NCI-H2029 treated with DMSO at 0.1 percent for 48 hours (cell line): ENCODE results near the gene RPS19BP1.

ENCODE experiments used
- DNase-seq: peaks from one replicate; lab custom pipeline; 2025; lab: John Stamatoyannopoulos, UW

Gene RPS19BP1, protein sequence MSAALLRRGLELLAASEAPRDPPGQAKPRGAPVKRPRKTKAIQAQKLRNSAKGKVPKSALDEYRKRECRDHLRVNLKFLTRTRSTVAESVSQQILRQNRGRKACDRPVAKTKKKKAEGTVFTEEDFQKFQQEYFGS

GRCh38 chr22:39532215-39533073 is at the start of gene RPS19BP1:
RPS19BP1 (minus strand) TSS chr22:39532748; CDS start chr22:39532738, 10 bp downstream.
- DNase-seq, result peak; percentile 98

DNA sequence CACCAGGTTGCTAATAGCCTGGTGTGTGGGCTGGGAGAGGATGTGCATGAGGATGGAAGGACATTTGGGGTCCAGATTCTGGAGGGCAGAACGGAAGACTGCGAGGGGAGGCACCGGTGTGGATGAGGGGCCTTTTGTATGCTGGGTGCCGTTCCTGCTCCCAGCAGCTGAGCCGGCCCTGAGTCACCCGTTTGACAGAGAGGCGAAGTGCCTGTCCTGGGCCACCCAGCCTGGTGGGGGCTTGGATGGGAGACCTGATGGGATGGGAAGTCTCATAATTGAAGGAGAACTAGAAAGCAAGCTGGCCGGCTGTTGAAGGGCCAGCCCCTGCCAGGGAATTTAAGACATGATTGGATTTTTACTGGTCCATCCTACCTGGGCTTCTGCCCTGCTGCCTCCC is 48.8 kb upstream of the RPS19BP1 start:
- no peak for DNase-seq

- DNase-seq, result no peak
These were observed 48.2 kb upstream of the RPS19BP1 start for GRCh38 chr22:39580795-39581194.

- no peak for DNase-seq
These were observed 47.5 kb upstream of the RPS19BP1 start for GRCh38 chr22:39580006-39580441.

GRCh38 chr22:39577900-39578299 is 45.4 kb upstream of the RPS19BP1 start:
- DNase-seq, result no peak

DNA sequence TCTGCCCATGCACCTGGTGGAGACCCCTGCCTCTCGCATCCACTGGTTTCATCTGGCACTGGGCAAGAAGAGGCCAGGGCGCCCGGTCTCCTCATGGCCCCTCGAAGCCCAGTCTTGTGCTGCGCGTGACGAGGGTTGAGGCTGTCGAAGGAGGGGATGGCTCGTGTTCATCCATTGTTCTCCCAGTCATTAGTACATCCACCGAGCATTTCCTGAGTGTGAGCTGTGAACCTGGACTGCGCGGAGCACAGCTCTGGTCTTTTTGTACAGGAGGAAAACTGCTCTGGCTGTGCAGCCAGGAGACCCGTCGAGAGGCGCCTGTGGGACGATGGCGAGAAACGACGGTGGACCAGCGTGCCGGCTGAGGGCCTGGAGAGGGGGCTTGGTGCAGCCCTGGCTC is 44.8 kb upstream of the RPS19BP1 start:
- no peak for DNase-seq

DNA sequence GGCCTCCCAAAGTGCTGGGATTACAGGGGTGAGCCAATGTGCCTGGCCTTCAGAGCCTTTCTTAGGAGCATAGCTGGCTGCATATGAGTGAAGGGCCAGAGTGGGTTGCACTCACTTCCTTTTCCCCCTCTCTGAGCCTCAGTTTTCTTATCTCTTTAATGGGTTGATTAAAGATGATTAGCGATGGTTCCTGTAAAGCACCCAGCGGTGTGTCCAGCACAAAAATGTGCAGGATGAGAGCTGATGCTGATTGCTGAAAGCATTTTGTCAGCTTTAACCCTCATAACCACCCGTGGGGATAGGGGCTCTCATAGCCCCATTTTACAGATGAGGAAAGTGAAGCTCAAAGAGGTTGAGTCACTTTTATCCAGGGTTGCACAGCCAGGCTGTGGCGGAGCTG is 43.5 kb upstream of the RPS19BP1 start:
- no peak for DNase-seq

DNA sequence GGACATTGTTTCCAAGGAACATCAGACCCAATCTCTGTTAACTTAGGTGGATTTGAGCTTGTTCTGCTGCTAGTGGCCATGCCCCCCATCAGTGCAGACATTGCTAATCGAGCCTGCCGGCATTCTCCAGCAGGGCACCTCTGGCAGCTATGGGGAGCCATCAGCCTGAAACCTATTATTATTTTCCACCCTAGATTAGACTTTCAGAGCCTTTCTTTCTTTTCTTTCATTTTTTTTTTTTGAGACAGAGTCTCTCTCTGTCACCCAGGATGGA is 42.9 kb upstream of the RPS19BP1 start:
- DNase-seq, result no peak

GRCh38 chr22:39574779-39575551 is 42.4 kb upstream of the RPS19BP1 start:
- no peak for DNase-seq

DNA sequence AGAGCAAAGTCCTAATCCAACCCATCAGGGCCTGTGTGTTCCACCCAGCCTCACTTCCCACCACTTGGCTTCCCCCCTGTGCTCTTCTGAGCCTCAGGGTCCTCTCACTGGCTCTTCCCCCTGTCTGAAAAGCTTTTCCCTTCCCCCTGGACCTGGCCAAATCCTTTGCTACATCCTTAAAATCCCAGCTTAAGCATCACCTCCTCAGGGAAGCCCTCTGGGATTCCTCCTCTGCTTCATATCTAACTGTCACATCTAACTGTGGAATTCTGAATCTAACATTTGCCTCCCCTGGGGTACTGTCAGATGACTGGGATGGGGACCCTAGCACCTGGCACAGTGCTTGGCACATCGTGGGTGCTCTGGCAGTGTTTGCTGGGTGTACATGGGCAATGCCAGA is 39.0 kb upstream of the RPS19BP1 start:
- no peak for DNase-seq

DNA sequence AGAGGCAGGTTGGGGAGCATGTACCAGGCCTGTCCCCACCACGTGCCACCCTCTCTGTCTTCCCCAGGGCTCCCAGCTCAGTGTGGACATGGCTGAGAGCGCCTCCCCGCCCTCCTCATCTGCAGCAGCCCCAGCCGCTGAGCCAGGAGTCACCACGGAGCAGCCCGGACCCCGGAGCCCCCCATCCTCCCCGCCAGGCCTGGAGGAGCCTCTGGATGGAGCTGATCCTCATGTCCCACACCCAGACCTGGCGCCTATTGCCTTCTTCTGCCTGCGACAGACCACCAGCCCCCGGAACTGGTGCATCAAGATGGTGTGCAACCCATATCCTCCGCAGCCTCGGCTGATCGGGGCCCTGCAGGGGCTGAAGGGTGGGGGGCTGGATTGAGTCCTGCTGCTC is 38.1 kb upstream of the RPS19BP1 start, which contains the start of gene CACNA1I:
Gene CACNA1I, plus strand, starts transcription at position 89 of the 400 bp plus-strand sequence. Its CDS starts 0 bp downstream, at position 89.
- DNase-seq, result no peak

GRCh38 chr22:39570226-39570625 is 37.7 kb upstream of the RPS19BP1 start:
- no peak for DNase-seq

GRCh38 chr22:39569066-39569465 is 36.5 kb upstream of the RPS19BP1 start:
- DNase-seq, result no peak

DNA sequence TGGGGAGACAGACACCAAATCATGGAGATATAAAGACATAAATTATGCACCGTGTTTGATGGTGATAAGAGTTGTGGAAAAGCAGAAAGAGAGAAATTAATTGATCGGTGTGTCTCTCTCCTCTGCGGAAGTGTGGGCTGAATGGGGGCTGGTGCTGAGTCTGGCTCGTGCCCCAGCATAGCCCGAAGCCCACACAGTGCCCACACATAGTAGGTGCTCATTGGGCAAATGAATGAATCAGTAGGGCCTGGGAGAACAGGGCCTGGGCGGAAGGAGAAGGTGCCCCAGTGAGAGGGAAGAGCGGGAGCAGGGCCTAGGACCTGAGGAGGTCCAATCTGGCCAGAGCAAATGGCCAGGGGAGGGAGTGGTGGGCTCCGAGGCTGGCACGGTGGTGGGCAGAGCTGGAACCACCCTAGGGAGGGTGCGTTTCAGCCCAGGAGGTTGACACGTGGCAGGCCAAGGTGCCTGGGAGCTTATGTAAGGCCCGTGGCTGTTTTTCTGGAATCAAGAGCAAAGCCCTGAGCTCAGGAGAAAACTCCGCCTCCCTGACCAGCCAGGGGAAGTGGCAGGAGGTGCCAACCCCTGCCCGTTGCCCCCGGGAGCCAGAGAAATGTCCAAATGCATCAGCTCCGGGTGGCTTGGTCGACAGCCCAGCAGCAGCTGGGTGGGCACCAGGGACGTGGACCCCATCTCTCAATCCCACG is 35.9 kb upstream of the RPS19BP1 start:
- DNase-seq, result no peak

DNA sequence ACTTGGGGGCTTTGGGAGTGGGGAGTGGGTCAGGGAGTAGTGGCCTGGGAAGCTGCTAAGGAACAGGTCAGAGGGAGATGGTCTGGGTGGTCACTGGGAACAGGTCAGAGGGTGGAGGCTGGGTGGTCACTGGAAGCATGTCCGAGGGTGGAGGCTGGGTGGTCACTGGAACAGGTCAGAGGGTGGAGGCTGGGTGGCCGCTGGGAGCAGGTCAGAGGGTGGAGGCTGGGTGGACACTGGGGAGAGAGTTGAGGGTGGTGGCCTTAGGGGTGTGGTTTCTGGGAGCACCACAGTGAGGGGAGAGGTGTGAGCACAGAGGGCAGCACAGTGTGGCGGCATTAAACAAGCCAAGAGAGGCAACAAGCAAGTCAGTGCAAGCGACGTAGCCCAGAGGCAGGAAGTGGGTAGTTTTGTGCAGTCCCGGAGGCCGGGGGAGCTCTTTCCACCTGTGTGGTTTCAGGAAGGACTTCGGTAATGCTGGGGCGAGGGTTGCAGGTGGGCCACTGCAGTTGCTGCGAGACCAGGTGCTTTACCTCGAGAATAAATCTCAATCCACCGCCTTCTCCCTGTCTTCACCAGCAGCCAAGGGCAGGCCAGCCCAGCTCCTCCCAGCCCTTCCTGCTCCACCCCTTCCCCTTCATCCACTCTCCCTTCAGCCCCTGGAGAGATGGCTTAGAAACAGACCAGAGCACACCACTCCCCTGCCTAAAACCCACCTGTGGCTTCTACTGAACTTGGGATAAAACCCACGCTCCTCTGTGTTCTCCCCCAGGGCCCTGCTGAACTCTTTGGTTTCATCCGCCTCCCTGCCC is 34.8 kb upstream of the RPS19BP1 start:
- DNase-seq, result no peak

DNA sequence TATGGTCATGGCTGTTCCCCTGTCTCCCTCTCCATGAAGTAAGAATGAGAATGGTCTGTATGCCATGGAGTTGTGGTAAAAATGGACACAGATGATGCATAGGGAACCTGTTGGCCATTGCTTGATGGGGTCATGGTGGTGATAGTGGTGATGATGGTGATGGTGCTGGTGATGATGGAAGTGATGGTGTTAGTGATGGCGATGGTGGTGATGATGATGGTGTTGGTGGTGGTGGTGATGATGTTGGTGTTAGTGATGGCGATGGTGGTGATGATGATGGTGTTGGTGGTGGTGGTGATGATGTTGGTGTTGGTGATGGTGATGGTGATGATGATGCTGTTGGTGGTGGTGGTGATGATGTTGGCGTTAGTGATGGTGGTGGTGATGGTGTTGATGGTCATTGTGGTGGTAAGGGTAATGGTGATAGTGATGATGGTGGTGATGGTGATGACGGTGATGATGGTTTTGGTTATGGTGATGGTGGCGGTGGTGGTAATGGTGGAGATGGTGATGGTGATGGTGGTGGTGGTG is 32.9 kb upstream of the RPS19BP1 start:
- DNase-seq, result no peak

GRCh38 chr22:39563571-39564428 is 31.3 kb upstream of the RPS19BP1 start:
- DNase-seq, result no peak

- no peak for DNase-seq
These were observed 30.4 kb upstream of the RPS19BP1 start for GRCh38 chr22:39562839-39563489.

GRCh38 chr22:39560127-39560526 is 27.6 kb upstream of the RPS19BP1 start:
- DNase-seq, result no peak
